GM19324 (cell line): Measurements from ENCODE around the gene ARHGAP11A.
A peak's percentile ranks its signal among the peaks of the same experiment; 100 is the strongest.

Experiments
- ATAC-seq: cut with Tn5 transposase; IDR thresholded peaks from one replicate; pipeline ENCODE4 v1.9.1; 2021; ENCODE audit warnings: mild to moderate bottlenecking, moderate library complexity; ENCODE audit not compliant: unreplicated experiment, low FRiP score

The ARHGAP11A gene

GRCh38 chr15:32656091-32656490 lies 40.8 kb downstream of the ARHGAP11A start:
- ATAC-seq, result no peak

- ATAC-seq, result no peak
Observed at GRCh38 chr15:32656496-32656895, 41.2 kb downstream of the ARHGAP11A start.

- peak; percentile 63 for ATAC-seq
Observed at GRCh38 chr15:32657198-32657883, 42.0 kb downstream of the ARHGAP11A start.

- no peak for ATAC-seq
Observed at GRCh38 chr15:32657941-32658340, 42.6 kb downstream of the ARHGAP11A start.

DNA sequence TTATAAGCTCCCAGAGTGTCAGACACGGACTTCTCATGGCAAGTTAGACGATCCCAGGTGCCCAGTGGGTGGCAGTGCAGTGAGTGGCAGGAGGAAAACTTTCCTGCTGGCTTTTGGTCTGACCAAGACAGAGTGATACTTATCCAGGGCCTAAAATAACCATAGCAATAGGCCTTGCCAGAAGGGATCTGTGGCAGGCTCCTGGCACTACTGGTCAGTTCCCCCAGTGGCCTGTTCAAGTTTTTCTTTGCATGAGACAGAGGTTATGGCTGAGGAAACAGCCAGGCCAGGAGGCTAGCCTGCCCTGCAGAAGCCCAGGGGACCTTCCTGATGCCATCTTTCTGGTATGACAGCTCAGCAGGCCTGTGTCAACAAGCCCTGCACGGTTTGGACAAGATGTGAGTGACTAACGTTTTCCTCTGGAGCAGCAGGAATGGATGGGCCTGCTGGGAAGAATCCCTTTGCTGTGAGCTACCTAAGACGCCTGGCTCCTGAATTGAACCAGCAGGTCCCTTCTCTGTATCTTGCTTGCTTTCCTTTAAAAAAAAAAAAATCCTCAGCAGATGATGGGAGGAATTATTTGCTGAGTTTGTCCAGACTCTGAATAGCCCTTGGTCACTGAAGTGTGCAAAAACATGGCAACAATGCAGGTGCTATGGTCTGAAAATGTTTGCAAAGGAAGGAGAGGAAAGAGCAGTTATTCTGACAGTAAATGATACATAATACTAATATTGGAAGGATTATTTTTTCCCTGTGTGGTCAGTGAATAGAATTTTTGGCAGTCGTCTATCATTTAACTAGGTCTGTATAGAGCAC lies 44.2 kb downstream of the ARHGAP11A start:
- no peak for ATAC-seq

DNA sequence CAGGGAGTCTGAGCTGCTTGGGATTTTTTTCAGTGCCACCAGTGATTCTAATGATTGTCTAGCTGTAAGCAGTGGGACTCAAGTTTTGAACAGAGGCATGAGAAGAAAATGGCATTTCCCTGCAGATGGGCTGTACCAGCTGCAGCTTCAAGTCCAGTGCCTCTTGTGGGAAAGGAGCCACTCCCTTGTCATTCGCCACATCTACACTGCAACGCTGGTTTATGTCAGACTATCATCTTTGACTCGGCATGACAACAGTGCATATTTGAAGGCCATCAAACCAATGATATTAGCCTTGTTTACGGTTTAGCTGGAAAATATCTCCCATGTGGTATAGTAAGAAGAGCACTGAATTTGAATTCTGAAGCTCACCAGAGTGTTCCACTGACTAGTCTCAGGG lies 48.4 kb downstream of the ARHGAP11A start:
- ATAC-seq, result no peak

GRCh38 chr15:32664796-32665195 lies 49.5 kb downstream of the ARHGAP11A start:
- no peak for ATAC-seq

DNA sequence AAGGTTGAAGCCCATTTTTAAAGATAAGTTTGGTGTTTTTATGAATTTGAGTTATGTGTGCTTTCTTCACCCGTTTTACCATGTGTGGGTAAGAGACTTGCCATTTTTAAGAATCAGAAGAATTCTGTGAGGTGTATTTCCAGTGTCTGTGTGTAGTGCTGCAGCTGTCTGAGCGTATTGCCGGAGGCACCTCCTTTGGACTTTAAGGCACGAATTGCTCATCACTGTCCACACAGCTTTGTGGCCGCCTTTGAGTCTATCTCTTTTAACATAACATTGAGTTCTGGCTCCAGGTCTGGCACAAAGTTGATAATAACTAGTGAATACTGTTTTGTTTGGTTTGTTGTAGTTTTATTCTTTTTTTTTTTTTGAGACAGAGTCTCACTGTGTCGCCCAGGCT lies 52.0 kb downstream of the ARHGAP11A start:
- ATAC-seq, result no peak

DNA sequence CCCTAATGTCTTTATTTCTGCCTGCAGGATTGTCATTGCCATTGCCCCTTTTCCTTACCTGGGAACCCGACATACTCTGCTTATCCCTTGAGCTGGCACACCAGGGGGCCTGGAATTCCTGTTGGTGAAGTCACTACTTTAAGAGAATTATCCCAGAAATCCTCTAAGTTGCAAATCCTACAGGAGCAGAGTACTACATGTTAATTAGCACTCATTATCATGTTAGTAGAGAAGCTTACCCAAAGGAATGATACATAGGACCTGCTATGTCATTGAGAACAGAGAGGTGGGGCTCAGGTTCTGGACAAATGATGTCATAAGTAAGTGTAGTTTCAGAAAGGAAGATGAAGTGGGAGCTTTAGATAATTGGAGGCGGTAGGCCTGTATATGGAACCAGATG lies 53.6 kb downstream of the ARHGAP11A start:
- no peak for ATAC-seq

- ATAC-seq, result no peak
Observed at GRCh38 chr15:32669896-32670611, 54.8 kb downstream of the ARHGAP11A start.

- no peak for ATAC-seq
Observed at GRCh38 chr15:32670623-32671022, 55.3 kb downstream of the ARHGAP11A start.

- no peak for ATAC-seq
Observed at GRCh38 chr15:32671339-32672325, 56.3 kb downstream of the ARHGAP11A start.

DNA sequence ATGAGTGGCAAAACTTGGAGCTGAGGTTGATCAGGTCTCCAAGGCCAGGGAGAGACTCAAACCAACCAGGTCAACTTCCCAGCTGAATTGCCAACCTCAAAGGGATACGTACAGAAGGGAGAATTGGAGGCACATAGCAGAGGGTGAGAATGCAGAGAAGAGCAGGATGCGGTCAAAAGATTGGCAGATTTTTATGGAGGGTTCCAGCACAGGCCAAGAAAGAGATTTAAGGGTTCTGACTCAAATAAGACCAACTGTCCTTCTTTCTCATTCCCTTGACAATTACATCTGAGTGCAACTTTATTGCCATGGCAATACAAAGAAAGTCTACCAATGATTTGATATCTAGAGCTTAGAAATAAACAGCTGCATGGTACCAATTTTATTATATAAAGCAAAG lies 59.4 kb downstream of the ARHGAP11A start:
- no peak for ATAC-seq

- no peak for ATAC-seq
Observed at GRCh38 chr15:32675466-32675865, 60.2 kb downstream of the ARHGAP11A start.

DNA sequence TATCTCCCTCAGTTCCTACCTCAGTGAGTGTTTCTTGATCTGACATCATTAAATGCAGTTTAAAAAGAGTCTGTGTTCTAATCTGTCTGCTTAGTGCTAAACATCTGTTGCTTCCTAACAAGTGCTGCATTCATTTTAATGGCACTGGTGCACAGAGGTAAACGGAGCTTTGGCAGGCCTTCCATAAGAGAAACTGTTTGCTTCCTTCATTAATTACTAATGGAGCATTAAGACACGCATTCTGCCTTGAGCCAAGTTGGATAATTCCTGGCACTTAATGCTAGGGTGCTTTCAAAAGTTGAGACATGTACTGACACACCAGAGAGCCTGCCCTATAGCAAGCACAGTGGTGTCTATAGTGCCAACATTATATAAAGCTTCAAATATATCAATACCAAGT lies 60.9 kb downstream of the ARHGAP11A start:
- no peak for ATAC-seq

GRCh38 chr15:32677238-32677750 lies 62.0 kb downstream of the ARHGAP11A start:
- ATAC-seq, result no peak

GRCh38 chr15:32679298-32679690 lies 64.0 kb downstream of the ARHGAP11A start:
- no peak for ATAC-seq

GRCh38 chr15:32682569-32682968 lies 67.3 kb downstream of the ARHGAP11A start:
- no peak for ATAC-seq

DNA sequence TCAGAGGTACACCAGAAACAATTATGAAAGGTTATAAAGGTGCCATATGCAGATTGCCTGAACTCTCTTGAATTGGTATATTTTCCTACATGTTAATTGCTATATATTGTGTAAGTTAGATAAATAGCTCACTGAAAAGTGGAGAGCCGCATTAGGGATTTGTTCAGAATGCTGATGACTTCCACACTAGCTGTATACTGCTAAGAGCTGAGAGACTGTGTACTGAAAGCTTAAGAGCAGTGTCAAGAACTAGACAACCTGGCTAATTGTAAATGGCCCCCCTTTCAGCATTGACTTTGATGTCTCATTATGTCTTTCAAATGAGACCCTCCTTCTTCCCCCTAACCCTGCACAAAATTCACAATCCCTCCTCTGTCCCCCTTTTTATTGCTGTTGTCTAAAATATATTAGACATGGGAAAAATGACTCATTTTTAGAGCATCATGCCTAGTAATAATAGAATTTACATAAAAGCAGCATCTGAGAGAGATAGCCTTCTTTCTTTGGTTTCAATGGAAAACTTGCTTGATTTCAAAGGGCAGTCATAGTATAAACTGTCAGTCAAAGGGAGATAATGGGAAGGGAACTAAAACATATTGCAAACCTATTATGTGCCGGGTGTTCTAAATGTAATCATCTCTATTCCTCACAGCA lies 67.8 kb downstream of the ARHGAP11A start:
- no peak for ATAC-seq
